ENCODE measurements around the gene ACOT6.

DNA sequence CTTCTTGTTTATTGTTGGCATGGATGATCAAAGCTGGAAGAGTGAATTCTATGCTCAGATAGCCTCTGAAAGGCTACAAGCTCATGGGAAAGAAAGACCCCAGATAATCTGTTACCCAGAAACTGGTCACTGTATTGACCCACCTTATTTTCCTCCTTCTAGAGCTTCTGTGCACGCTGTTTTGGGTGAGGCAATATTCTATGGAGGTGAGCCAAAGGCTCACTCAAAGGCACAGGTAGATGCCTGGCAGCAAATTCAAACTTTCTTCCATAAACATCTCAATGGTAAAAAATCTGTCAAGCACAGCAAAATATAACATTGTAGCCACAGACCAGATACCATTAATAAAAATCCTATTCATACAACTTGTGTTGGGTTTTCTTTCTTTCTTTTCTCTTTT lies 7.2 kb downstream of the ACOT6 start:
- TF ChIP-seq, protein P1, sequence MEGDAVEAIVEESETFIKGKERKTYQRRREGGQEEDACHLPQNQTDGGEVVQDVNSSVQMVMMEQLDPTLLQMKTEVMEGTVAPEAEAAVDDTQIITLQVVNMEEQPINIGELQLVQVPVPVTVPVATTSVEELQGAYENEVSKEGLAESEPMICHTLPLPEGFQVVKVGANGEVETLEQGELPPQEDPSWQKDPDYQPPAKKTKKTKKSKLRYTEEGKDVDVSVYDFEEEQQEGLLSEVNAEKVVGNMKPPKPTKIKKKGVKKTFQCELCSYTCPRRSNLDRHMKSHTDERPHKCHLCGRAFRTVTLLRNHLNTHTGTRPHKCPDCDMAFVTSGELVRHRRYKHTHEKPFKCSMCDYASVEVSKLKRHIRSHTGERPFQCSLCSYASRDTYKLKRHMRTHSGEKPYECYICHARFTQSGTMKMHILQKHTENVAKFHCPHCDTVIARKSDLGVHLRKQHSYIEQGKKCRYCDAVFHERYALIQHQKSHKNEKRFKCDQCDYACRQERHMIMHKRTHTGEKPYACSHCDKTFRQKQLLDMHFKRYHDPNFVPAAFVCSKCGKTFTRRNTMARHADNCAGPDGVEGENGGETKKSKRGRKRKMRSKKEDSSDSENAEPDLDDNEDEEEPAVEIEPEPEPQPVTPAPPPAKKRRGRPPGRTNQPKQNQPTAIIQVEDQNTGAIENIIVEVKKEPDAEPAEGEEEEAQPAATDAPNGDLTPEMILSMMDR (IDR thresholded peaks at IDR 0.05), result no peak
- no peak for TF ChIP-seq POLR2AphosphoS5 (IDR thresholded peaks at IDR 0.05)
